Stimulated activated CD4-positive, alpha-beta T cell treated with anti-CD3 and anti-CD28 coated beads, Interleukin-12 subunit alpha, Interleukin-12 subunit beta, amount 100 ng/mL, for 24 hours (primary cell): Measurements from ENCODE around the gene PTBP3.
"Not testable (repeated sequence)": the region's sequence is repeated elsewhere in the genome, so short reads cannot be mapped to it uniquely, and the experiment has no call there.

Experiments used
- DNase-seq, 2 experiments: peaks; one replicate each; pipeline ENCODE4 v3.0.0-alpha.2; 2020; ENCODE audit warnings: low read depth in 2 of 2

PTBP3 gene

DNA sequence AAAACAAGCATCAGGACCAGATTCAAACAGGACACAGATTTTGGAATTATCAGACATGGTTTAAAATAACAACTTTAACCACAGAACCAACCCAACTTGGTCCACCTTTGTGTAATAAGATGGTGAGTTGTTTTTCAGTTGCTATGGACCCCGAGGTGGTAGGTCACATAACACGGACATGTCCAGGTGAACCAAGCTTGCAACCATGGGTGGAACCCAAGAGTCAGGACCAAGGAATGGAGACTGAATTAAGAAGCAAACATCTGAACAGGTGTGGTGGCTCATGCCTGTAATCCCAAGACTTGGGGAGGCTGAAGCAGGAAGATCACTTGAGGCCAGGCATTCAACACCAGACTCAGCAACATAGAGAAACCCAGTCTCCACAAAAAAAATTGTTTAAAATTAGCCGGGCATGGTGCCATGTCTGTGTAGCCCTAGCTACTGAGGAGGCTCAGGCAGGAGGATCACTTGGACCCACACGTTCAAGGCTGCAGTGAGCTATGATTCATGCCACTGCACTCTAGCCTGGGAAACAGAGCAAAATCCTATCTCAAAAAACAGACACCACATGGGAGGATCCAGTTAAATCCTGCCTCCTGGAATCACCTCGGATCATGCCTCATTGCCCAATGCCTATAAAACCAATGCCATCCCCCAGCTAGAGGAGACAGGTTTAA is 10.6 kb downstream of the PTBP3 start:
- no peak for DNase-seq

GRCh38 chr9:112316258-112316943 is 17.0 kb downstream of the PTBP3 start:
- no peak for DNase-seq

GRCh38 chr9:112315331-112316257 is 17.8 kb downstream of the PTBP3 start:
- DNase-seq, result no peak

DNA sequence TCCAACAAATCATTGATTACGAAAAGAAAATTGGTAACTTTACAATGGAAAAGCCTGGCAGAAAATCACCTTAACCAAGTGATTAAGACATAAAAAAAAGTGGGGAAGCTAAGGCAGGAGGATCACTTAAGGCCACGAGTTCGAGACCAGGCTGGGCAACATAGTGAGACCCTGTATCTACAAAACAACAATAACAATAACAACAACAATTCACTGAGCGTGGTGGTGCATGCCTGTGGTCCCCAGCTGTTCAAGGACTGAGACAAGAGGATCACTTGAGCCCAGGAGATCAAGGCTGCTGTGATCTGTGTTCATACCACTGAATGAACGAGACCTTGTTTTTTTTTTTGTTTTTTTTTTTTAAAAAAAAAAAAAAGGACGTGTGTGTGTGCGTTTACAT is 21.3 kb downstream of the PTBP3 start:
- no peak for DNase-seq

- no peak for DNase-seq
These were observed 21.9 kb downstream of the PTBP3 start for GRCh38 chr9:112311497-112311896.

- no peak for DNase-seq
These were observed 22.6 kb downstream of the PTBP3 start for GRCh38 chr9:112310826-112311225.

- DNase-seq, result no peak
These were observed 24.8 kb downstream of the PTBP3 start for GRCh38 chr9:112308588-112308987.

DNA sequence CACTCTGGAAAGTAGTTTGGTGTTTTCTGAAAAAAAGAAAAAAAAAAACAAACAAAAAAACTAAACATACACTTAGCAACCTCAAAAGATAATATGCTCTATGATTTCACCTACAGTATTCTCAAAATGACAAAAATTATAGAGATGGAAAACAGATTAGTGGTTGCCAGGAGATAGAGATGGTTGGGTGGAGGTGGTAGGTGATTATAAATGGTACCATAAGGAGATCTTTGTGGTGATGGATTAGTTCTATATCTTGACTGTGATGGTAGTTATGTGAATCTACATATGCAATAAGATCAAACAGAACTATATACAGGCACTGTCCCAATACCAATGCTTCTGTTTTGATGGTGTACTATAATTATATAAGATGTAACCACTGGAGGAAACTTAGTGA is 32.0 kb downstream of the PTBP3 start:
- DNase-seq, result no peak

DNA sequence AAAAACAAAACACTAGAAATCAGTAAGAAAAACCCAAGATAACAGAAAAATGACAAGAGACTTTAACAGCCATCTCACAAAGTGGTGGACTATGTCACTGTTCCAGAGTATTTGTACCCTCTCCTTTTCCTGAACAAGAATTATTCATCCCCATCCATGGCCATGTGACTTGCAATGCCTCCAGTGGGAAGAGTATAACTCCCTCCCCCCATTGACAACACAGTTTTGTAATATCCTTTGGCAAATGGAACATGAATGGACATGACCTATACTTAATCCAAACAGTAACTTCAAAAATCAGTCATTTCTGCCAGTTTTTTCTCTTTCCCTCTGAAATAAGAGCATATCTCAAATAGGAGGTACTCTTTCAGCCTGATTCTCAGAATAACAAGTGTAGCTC is 33.9 kb downstream of the PTBP3 start:
- no peak for DNase-seq

DNA sequence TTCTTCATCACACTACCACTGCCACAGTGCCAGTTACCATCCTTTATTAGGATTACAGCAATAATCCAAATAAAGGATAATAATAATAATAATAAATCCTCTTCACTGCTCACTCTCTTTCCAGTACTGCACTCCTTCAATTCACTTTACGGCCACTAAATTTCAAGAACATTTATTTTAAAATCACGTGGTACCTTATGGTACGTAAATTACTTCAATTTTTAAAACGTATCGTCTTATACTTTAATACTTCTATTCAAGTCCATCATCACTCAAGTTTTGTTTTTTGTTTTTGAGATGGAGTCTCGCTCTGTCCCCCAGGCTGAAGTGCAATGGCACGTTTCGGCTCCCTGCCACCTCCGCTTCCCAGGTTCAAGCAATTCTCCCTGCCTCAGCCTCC is 36.5 kb downstream of the PTBP3 start:
- DNase-seq, result no peak

GRCh38 chr9:112295174-112295573 is 38.2 kb downstream of the PTBP3 start:
- no peak for DNase-seq

DNA sequence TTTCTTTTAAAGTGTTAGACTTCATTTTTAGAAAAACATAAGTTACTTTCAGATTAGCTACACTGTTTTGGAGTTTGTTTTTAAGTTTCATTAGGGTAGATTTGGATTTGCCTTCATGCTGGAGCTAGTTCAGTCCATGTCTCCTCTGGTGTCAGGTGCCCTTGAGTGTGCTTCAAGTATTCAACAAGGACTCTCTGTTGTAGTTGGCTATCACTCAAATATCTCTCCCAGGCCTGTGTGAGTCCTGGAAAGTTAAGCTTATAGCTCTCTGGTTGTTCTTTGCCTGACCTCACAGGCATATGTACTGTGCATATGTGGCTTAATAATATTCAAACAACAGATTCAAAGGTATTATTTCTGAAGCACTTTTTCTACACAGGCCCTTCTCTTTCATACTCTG is 45.4 kb downstream of the PTBP3 start:
- DNase-seq, result no peak

DNA sequence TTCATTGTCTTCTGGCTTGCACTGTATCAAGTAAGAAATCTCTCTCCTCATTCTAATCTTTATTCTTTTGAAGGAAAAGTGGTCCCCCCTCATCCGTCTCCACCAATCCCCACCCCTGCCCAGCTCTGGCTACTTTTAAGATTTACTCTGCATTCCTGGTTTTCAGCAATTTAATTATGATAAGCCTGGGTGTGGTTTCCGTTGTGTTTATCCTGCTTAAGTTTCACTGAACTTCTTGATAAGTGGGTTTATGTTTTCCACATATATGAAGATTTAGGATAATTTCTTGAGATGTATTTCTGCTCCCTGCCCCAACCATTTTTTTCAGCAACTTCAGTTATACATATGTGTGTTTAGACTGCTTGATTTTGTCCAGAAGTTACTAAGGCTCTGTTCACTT is 46.5 kb downstream of the PTBP3 start:
- no peak for DNase-seq

DNA sequence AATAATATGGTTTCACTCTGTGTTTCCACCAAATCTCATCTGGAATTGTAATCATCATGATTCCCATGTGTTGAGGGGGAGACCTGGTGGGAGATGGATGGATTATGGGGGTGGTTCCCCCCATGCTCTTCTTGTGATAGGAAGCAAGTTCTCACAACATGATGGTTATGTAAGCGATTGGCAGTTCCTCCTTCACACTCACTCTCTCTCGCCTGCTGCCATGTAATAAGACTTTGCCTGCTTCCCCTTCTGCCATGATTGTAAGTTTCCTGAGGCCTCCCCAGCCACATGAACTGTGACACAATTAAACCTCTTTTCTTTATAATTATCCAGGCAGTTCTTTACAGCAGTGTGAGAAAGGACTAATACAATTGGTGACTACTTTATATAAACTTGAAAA is 48.4 kb downstream of the PTBP3 start:
- no peak for DNase-seq

DNA sequence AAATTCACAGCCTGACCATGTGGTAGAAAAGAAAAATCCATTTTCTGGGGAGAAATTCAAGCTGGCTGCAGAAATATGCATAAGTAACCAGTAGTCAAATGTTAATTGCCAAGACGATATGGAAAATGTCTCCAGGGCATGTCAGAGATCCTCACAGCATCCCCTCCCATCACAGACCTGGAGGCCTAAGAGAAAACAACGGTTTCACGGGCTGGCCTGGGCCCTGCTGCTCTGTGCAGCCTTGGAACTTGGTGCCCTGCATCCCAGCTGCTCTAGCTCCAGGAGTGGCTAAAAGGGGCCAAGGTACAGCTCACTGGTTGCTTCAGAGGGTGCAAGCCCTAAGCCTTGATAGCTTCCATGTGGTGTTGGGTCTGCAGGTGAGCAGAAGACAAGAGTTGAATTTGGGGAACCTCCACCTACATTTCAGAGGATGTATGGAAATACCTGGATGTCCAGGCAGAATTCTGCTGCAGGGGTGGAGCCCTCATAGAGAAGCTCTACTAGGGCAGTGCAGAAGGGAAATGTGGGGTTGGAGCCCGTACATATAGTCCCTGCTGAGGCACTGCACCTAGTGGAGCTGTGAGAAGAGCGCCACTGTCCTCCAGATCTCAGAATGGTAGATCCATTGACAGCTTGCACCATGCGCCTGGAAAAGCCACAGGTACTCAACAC is 49.7 kb downstream of the PTBP3 start:
- DNase-seq, result no peak

GRCh38 chr9:112282841-112283240 is 50.6 kb downstream of the PTBP3 start:
- DNase-seq, result not testable (repeated sequence)

GRCh38 chr9:112280904-112281303 is 52.5 kb downstream of the PTBP3 start:
- no peak for DNase-seq

GRCh38 chr9:112279501-112279900 is 53.9 kb downstream of the PTBP3 start:
- DNase-seq, result no peak

- no peak for DNase-seq
These were observed 55.3 kb downstream of the PTBP3 start for GRCh38 chr9:112278152-112278551.

GRCh38 chr9:112274600-112274999 is 58.8 kb downstream of the PTBP3 start:
- no peak for DNase-seq

GRCh38 chr9:112273876-112274275 is 59.5 kb downstream of the PTBP3 start:
- no peak for DNase-seq

DNA sequence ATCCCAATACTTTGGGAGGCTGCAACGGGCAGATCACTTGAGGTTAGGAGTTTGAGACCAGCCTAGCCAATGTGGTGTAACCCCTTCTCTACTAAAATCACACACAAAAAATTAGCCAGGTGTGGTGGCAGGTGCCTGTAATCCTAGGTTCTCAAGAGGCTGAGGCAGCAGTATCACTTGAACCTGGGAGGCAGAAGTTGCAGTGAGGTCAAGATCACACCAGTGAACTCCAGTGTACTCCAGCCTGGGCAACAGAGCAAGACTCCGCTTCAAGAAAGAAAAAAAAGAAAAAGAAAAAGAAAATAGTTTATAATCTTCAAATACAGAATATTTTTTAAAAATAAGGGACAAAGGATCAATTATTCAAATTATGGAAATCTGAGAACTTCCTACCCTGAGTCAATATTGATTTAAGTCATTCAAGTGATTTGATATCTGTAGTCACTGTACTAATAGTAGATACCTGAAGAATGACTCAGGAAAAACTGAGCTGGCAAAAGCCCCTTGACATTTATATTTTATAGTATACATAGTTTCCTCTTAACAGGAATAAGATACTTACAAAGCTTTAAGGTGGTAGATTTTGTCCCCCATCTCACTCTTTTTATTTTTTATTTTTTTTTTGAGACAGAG is 61.8 kb downstream of the PTBP3 start:
- DNase-seq, result no peak
